ENCODE measurements around the gene DAND5. TPM values are rescaled to one million over a fixed set of nuclear protein-coding genes. Genes with fewer than 3 reads are reported as not detected.

DAND5 gene
- total RNA-seq, 1 donor from 2014 or later: not detected

- DNase-seq (ENCODE audit: low spot score): no peak
Measured at GRCh38 chr19:12992729-12993128, 23.4 kb downstream of the DAND5 start.

GRCh38 chr19:12993562-12993961 lies 24.2 kb downstream of the DAND5 start:
- DNase-seq (ENCODE audit: low spot score): no peak

GRCh38 chr19:12994701-12995595 lies 25.6 kb downstream of the DAND5 start, which contains the start of gene NFIX:
TSS of gene NFIX (plus strand) at chr19:12995475. CDS start at chr19:12995838, 363 bp downstream.
- no peak for DNase-seq (ENCODE audit: low spot score)

GRCh38 chr19:12995596-12996405 lies 26.4 kb downstream of the DAND5 start:
- no peak for DNase-seq (ENCODE audit: low spot score)

- no peak for DNase-seq (ENCODE audit: low spot score)
Measured at GRCh38 chr19:12996406-12997094, 27.2 kb downstream of the DAND5 start.

GRCh38 chr19:12997179-12997966 lies 28.0 kb downstream of the DAND5 start:
- DNase-seq (ENCODE audit: low spot score): no peak

- DNase-seq (ENCODE audit: low spot score): no peak
Measured at GRCh38 chr19:12997967-12998940, 28.9 kb downstream of the DAND5 start.

GRCh38 chr19:13001166-13001501 lies 31.8 kb downstream of the DAND5 start:
- DNase-seq (ENCODE audit: low spot score): no peak

GRCh38 chr19:13001502-13002165 lies 32.3 kb downstream of the DAND5 start:
- DNase-seq (ENCODE audit: low spot score): no peak

- no peak for DNase-seq (ENCODE audit: low spot score)
Measured at GRCh38 chr19:13002166-13002898, 33.0 kb downstream of the DAND5 start.

- no peak for DNase-seq (ENCODE audit: low spot score)
Measured at GRCh38 chr19:13003081-13003480, 33.7 kb downstream of the DAND5 start.

GRCh38 chr19:13004273-13004672 lies 34.9 kb downstream of the DAND5 start:
- DNase-seq (ENCODE audit: low spot score): no peak

GRCh38 chr19:13005253-13005652 lies 35.9 kb downstream of the DAND5 start:
- no peak for DNase-seq (ENCODE audit: low spot score)

GRCh38 chr19:13005861-13006370 lies 36.5 kb downstream of the DAND5 start:
- DNase-seq (ENCODE audit: low spot score): no peak

- no peak for DNase-seq (ENCODE audit: low spot score)
Measured at GRCh38 chr19:13006431-13007281, 37.3 kb downstream of the DAND5 start.

GRCh38 chr19:13007292-13008045 lies 38.1 kb downstream of the DAND5 start:
- no peak for DNase-seq (ENCODE audit: low spot score)
